ENCODE measurements around the gene BMPER.

- TF ChIP-seq TAF1 (IDR thresholded peaks at IDR 0.05; ENCODE audit: borderline replicate concordance, low read depth, low read length): no peak
- no peak for TF ChIP-seq POLR2A (IDR thresholded peaks at IDR 0.05; ENCODE audit: low read depth, low read length)
Measured at GRCh38 chr7:33887266-33887975, 17.9 kb upstream of the BMPER start.

Measured in GM12892 (cell line).